HG02970 (cell line): ENCODE measurements around the gene GATA1.
A peak's percentile ranks its signal among the peaks of the same experiment; 100 is the strongest.

Experiments
- ATAC-seq: cut with Tn5 transposase; IDR thresholded peaks from one replicate; pipeline ENCODE4 v1.9.1; 2021; ENCODE audit warnings: mild to moderate bottlenecking, moderate library complexity, moderate number of reproducible peaks; ENCODE audit not compliant: unreplicated experiment, low FRiP score

The GATA1 gene

DNA sequence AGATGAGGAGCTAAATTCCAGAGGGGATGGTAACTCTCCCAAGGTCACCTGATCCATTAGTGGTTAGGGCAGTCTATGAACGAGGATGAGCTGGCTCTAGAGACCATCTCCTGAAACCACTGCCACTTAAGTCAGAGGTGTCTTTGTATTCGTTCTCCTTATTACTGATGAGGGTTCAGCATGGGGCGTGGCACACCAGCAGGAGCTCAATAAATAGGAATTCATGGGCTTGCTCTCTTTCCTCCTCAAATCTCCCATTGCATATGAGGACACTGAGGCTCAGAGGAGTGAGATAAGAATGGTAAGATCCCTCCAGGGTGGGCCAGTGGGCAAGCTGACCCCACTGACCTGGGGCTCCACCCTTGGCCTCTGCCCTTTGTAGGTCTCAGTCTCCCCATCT lies 1.7 kb upstream of the GATA1 start:
- ATAC-seq: no peak

DNA sequence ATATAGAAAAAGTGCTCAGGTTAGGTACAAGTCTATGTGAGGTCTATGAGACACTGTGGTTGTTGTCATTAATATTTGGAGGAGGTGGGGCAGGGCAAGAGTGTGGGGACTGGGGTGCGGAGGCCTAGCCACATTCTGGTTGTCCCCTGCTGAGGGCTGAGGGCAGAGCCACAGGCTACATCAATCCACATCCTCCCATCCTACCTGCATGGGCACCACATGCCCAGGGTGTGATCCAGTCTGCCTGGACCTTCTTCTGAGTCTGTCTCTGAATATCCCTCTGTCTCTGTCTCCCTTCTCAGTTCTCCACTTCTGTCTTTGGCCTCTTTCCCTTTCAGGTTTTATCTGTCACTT lies 1.2 kb upstream of the GATA1 start:
- ATAC-seq: no peak

DNA sequence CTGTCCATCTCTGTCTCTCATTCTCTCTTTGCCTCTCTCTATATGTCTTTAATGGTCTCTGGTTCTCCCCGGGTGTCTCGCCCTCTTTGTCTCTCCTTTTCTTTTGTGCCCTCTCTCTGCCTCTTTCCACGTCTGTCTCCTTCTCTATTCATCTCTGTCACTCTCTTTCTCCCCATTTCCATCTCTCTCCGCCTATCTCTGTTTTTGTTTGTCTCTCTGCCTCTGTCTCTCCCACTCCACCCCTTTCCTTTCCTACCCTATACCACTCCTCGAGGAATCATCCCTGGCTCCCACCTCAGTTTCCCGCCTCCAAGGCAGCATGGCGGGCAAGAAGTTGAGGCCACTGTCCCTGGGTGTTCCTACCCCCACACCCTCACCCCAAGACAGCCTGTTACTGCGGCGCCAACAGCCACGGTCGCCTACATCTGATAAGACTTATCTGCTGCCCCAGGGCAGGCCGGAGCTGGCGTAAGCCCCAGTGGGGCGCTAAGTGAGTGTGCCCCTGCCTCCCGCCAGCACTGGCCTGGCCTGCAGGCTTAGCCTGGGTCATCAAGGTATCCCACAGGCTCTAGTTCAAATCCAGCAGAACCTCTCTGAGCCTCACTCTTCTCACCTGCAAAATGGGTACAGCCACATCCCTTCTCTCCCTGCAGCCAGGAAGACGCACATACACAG lies 713 bp upstream of the GATA1 start:
- ATAC-seq: no peak

DNA sequence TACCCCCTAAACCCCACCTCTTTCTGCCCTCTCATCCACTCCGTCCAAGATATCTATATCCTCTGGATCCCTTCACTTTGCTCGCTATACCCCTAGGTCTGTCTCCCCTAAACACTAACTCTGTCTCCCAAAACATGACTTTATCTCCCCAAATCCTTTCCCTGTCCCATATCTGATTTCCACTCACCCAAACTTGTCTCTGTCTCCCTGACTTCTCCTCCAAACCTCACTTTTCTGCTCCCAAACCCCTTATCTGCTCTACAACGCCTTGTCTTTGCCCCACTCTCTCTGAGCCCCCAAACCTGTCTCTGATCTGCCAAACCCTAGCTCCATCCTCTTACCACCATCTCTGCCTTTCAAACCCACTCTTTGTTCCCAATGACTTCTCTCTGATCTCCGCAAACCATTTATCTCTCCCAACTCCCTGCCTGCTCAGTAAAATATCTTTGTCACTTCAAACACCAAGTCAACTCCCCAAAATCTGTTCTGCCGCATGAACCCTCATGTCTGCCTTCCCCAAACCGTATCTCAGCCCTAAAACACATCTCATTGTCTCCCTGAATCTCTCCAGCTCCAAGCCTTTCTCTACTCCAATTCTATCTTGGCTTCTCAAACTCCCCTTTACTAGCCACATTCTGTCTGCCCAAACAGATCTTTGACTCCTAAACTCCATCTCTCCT lies 575 bp downstream of the GATA1 start:
- ATAC-seq: no peak

DNA sequence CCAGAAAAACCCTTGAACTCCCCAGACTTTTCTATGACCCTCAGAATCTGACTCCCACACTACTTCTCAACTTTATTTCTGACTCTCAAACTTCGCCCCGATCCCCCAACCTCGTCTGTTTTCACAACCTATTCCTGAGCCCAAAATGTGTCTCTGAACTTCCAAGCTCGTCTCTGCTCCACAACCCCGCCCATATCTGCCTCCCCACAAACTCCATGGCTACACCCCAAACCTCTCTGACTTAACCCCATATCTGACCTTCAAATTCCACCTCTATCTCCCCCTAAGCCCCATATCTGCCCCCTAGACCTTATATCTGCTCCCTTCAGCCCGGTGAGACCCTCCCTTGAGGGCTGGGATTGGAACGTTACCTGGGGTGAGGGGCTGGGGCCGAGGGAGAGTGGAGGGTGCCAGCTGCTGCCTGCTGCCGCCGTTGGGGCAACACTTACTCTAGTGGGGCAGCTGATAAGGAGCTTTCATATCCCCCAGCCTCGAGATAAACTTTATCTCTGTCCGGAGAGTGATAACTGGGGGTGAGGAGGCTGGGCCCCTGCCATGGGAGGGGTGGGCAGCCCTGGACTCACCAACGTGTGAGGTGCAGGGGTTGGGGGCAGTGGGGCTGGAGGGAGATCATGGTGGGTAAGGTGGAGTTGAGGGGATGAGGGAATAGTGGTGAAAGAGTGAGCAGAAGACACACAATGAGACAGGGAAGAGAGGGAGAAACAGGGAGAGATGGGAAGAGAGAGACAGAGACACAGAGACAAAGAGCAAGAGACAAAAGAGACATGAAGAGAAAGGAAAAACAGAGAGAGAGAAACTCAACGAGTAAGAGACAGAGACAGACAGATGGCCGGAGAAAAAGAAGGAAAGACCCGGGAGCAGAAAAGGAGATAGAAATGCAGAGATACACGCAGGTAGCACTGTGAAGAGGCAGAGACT lies 1.4 kb downstream of the GATA1 start:
- no peak for ATAC-seq

DNA sequence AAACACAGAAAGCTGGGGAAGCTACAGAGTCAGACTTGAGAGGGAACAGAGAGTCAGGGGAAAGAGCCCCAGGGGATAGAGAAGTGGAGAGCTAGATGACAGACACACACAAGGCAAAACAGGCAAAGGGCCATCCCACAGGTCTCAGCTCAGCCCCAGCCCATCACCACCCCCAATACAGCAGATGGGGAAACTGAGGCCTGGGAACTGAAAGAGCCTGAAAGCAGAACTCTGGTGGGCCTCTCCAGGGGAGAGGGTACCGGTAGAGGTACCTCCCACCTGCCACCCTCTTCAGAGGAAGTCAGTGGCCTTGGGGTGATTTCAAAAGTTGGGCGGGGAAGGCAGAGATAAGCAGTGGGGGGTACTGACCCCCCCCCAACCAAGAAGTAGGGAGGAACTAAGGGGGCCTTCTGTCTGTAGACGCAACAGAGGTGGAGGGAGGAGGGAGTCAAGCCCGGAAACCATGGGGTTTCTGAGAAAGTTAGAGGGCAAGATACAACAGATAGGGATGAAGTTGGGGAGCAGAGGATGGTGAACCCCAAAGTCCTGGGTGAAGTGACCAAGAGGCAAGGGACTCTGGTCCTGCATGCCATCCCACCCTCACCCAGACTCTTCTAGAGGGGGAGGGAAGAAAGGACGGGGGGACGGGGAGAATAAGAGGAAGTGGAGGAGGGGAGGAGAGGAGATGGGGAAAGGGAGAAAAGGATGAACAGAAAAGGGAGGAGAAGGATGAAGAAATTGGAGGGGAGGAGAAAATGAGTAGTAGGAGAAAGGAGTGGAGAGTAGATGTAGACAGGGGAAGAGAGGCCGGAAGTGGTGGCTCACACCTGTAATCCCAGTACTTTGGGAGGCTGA lies 3.2 kb downstream of the GATA1 start:
- no peak for ATAC-seq

DNA sequence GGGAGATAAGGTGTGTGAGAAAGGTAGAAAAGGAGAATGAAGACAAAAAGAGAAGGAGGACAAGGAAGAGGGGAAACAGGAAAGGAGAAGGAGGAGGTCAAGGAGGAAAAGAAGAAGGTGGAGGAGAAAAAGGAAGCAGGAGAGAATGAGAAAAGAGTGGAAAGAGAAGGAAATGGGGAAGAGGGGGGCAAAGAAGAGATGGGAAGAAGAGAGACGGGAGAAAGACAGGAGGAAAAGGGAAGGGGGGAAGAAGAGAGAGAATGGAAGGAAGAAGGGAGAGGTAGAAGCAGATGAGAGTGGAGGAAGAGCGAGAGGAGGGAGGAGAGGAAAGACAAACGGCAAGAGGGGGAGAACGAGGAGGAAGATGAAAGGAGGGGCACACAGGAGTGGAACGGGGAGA lies 4.1 kb downstream of the GATA1 start:
- ATAC-seq: no peak

DNA sequence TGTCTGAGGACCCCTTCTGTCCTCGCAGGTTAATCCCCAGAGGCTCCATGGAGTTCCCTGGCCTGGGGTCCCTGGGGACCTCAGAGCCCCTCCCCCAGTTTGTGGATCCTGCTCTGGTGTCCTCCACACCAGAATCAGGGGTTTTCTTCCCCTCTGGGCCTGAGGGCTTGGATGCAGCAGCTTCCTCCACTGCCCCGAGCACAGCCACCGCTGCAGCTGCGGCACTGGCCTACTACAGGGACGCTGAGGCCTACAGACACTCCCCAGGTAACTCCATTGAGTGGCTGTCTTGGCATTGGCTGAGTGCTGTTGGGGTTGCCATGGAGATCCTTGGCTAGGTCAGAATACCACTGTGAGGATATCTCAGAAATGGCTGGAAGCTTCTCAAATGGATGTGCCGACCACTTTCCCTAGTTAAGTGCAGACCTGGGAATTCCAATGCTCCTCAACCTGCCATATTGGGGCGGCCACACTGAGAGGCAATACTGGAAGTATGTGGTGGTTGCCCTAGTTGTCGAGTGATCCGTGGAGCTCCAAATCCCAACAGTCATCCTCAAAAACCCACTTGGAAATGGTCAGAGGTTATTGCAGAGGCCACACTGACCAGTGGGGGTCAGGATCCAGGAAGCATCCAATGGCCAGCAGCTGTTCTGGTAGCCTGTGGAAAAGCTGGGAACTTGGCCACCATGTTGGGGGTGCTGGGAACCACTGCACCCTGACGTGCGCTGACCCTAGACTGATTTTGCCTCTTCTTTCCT lies 4.9 kb downstream of the GATA1 start:
- no peak for ATAC-seq

DNA sequence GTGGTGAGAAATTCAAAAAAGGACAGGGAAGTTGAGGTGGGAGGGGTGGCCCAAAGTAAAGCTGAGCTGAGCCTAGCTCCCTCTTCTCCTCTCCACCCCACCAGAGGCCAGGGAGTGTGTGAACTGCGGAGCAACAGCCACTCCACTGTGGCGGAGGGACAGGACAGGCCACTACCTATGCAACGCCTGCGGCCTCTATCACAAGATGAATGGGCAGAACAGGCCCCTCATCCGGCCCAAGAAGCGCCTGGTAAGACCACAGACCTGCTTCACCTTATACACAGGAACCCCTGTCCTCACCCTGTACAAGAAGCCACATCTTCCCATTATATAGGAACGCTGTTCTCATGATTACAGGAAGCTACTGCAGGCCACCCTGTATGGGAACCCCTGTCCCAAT lies 5.8 kb downstream of the GATA1 start:
- no peak for ATAC-seq

DNA sequence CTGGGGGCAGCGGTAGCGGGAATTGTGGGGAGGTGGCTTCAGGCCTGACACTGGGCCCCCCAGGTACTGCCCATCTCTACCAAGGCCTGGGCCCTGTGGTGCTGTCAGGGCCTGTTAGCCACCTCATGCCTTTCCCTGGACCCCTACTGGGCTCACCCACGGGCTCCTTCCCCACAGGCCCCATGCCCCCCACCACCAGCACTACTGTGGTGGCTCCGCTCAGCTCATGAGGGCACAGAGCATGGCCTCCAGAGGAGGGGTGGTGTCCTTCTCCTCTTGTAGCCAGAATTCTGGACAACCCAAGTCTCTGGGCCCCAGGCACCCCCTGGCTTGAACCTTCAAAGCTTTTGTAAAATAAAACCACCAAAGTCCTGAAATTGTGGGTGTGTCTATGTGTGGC lies 7.5 kb downstream of the GATA1 start:
- ATAC-seq: no peak

DNA sequence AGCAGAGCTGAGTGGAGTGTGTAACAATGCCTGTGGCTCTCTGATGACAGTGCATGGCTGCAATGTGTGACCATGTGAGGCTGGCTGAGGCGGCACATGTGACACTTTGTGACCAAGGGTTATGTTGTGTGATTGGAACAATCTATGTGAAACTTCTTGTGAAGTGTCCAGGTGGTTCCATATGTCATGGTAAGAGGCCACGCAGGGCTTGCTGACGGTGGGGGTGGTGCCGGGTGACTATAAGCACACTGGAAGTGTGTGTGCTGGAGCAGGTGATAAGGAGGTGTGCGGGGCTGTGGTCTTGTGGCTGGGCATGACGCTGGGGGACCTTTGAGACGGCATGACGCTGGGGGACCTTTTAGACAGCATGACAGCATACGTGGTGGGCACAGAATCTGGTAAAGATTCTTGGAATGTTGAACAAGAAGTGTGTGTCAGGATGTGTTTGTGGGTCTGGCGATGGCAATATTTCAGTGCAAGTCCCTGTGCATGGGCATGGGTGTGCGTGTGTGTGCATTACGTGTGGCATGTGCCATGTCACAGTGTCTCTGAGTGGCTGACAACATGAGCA lies 8.0 kb downstream of the GATA1 start:
- ATAC-seq: no peak

DNA sequence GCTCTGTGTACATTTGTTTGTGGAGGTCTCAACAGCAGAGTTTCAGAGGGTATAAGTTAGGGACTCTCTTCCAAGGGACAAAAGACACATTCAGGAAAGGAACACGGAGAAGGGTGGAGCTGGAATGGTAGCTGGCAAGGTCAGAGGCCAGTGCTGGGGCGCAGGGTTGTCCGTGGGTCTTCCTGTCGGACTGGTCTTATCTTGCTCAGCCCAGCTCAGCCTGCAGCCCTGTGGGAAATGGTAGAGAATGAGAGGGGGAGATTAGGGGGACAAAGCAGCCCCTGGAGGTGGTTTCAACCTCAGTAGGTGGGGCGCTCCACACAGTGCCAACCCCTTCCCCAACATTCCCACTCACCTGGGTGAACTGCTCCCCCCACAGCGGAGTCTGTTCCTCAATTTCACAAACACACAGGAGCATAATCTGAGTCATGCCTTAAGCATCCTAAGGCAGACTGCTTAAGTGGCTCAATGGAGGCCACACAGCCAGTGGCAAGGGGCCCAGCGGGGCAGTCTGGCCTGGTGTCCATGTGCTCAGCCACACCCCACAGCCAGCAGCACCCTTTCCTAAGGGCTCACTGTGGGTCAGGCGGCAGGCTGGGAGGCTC lies 8.6 kb downstream of the GATA1 start:
- ATAC-seq: no peak

DNA sequence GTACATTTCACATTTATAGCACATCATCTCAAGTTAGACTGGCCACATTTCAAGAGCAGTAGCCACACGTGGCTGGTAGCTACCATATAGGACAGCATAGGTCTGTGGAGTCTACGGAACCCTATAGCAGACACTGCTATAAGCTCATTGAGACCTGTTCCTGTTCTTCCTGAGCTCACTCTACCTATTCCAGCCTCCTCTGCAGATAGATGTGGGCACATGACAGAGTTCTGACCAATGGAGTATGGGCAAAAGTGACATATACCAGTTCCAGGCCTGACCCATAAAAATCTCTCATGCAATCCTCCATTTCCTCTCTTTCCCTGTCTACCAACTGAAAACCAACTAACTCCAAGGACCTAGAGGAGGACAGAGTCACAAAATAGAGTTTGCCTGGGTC lies 11.9 kb downstream of the GATA1 start:
- ATAC-seq: no peak

DNA sequence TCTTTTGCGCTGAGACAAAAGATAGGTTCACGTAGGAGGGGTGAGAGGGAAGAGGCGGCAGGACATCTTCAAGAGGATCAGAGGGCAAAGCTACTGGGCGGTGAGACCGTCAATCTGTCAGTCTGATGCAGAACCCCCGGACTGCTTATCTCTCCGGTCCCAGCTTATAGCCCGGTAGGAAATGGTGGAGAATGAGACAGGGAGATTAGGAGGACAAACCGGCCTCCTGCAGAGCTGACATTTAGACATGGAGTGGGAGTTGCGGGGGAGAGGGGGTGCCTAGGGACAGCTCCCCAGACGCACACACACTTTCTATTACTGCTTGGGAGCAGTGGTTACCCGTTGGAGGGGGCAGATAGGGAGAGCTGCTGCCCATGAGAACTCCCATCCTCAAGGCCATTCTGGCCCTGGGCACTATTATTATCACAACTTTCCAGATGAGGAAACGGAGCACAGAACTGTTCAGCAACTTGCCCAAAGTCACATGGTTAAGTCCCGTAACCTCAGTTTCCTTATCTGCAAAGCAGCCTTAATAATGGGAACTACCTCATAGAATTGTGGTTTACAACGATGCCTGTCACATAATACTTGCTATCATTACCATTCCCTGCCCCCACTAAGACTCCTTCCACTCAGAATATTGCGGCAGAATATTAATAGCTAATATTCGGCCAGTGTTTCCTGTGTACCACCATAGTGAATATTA lies 14.3 kb downstream of the GATA1 start:
- ATAC-seq: no peak

DNA sequence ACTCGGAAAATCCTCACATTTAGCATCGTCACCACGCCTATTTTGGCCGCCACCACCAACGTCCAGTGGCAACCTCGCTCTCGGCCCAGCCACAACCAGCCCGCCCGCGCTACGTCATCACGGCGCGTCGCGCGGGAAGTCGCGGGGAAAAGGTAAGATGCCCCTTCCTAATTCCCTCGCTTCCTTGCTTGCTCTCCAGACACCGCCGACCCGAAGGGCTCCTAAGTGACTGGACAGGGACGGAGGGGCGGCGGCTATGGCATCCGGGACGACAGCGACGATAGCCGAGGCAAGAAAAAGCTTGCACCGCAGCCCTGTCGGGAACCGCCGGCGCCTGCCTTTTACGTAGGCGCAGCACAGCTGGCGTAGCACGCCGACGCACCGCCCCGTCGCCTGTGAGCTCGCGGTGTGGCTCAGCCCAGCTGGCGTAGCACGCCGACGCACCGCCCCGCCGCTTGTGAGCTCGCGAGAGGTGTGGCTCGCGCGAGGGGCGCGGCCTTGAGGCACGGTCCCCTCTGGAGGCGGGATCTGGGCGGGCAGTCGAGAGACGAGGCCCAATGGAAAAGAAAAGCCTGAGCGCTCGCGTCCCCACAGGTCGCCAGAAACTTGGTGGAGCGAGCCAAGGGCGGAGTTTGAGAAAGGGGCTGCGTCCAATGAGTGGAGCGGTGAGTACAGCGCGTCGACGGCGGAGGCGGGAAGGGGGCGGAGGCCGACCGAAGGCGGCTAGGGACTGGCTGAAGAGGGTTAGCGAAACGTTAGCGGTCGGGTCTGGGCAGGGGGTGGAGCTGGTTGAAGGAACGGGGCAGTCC lies 15.1 kb downstream of the GATA1 start, which contains the start of gene HDAC6:
HDAC6 (plus strand) TSS at position 788 of the 809 bp plus-strand sequence. CDS start 626 bp downstream, outside the sequence.
- peak; percentile 80 for ATAC-seq

DNA sequence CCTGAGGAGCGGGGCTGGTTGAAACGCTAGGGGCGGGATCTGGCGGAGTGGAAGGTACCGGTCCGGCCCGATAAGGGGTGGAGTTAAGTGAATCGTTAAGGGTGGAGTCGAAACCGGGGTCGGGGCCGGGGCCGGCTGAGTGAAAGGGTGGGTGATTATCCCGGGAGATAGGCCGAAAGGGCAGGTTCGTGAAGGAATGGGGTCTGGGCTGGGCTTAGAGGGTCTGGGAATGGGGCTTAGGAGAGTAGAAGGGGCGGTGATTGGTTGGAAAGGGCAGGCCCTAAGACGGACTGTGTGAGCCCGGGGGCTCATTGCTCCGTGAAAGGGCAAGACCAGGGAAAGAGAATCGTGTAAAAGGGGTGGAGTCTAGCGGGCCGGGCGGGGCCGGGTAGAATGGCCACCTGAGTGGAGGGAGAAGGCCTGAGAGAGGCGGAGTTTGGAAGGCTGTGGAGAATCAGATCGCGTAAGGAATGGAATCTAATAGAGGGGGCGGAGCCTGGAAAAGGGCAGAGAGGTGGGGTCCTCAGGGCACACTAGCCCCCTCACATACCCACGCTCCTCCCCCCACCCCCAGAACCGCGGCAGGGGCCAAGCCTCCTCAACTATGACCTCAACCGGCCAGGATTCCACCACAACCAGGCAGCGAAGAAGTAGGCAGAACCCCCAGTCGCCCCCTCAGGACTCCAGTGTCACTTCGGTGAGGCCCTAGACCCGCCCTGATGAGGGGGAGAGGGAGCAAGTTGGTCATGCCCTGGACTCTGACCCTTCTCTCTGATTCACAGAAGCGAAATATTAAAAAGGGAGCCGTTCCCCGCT lies 15.9 kb downstream of the GATA1 start:
- ATAC-seq: peak; percentile 31

DNA sequence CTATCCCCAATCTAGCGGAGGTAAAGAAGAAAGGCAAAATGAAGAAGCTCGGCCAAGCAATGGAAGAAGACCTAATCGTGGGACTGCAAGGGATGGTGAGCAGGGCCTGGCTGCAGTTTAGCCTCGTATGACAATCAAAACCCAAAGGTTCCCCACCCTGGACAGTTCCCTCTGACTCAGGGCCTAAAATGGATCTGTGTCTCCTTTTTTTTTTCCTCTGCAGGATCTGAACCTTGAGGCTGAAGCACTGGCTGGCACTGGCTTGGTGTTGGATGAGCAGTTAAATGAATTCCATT lies 16.5 kb downstream of the GATA1 start:
- ATAC-seq: no peak
